Ovary (tissue), 3 donors: Measurements from ENCODE around the gene CD8A.

Source experiments
- CTCF ChIP-seq, 3 donors: fragments of 450-650 bp in 2 of 3; fragments of 200-600 bp in 1 of 3; IDR thresholded peaks; one replicate each; pipeline versions ENCODE4 v1.5.1 to v1.8.0; 2016 to 2022; ENCODE audit warnings: antibody characterized with exemption in 3 of 3, mild to moderate bottlenecking in 1 of 3
- EP300 ChIP-seq: sonication (generic); formaldehyde crosslinking; IDR thresholded peaks from one replicate; pipeline ENCODE4 v1.6.1; 2017; ENCODE audit warnings: antibody characterized with exemption
- POLR2A ChIP-seq: fragments of 450-650 bp; IDR thresholded peaks from one replicate; pipeline ENCODE4 v1.6.1; 2017; ENCODE audit warnings: antibody characterized with exemption, mild to moderate bottlenecking, moderate library complexity
- donor health status: DM: no; HTN: no; CAD: no.

DNA sequence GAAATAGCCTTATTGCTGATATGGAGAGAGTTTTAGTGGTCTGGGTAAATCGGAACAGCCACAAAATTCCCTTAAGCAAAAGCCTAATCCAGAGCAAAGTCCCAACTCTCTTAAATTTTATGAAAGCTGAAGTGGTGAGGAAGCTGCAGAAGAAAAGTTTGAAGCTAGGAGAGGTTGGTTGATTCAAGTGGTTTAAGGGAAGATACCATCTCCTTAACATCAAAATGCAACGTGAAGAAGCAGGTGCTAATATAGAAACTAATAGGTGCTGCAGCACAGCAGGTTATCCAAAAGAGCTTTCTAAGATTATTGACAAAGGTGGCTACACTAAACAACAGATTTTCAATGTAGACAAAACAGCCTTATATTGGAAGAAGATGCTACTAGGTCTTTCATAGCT, 28.2 kb upstream of the CD8A start:
- TF ChIP-seq EP300 (no peak), CTCF (IDR thresholded peaks at IDR 0.05) (no peak), POLR2A (no peak)
